ENCODE data around the gene SYNE2.
"Not testable (repeated sequence)": the region's sequence is repeated elsewhere in the genome, so short reads cannot be mapped to it uniquely, and the experiment has no call there.

SYNE2 gene

GRCh38 chr14:64170181-64170580 is 317.4 kb downstream of the SYNE2 start:
- H3K27ac ChIP-seq, result no peak overlapping the region
- no peaks in the 10 kb centered on the region for H3K4me1 ChIP-seq (ENCODE audit: control insufficient read depth in 1 of 2, insufficient read depth in 1 of 2, low read depth in 1 of 2, low read length in 1 of 2)
- no peaks in the 10 kb centered on the region for H3K27me3 ChIP-seq
- peaks cover 89% of the 10 kb centered on the region for H3K36me3 ChIP-seq
- H3K4me3 ChIP-seq (ENCODE audit: low read depth in 1 of 2, low read length in 1 of 2), result no peak overlapping the region
- no peak for TF ChIP-seq CTCF (IDR thresholded peaks at IDR 0.05)
- H3K9me3 ChIP-seq, result peaks cover 3% of the 10 kb centered on the region

- Histone ChIP-seq H3K4me3 (ENCODE audit: low read depth in 1 of 2, low read length in 1 of 2) (no peak overlapping the region), H3K36me3 (peaks cover 75% of the 10 kb centered on the region), H3K9me3 (no peaks in the 10 kb centered on the region), H3K27me3 (no peaks in the 10 kb centered on the region), H3K27ac (no peak overlapping the region), H3K4me1 (ENCODE audit: control insufficient read depth in 1 of 2, insufficient read depth in 1 of 2, low read depth in 1 of 2, low read length in 1 of 2) (no peaks in the 10 kb centered on the region)
- no peak for TF ChIP-seq CTCF (IDR thresholded peaks at IDR 0.05)
Observed at GRCh38 chr14:64174922-64175782, 322.3 kb downstream of the SYNE2 start.

GRCh38 chr14:64176330-64176729 is 323.5 kb downstream of the SYNE2 start:
- H3K9me3 ChIP-seq, result no peaks in the 10 kb centered on the region
- TF ChIP-seq CTCF (IDR thresholded peaks at IDR 0.05), result no peak
- no peak overlapping the region for H3K4me3 ChIP-seq (ENCODE audit: low read depth in 1 of 2, low read length in 1 of 2)
- H3K27ac ChIP-seq, result no peak overlapping the region
- peaks cover 71% of the 10 kb centered on the region for H3K36me3 ChIP-seq
- H3K27me3 ChIP-seq, result no peaks in the 10 kb centered on the region
- H3K4me1 ChIP-seq (ENCODE audit: control insufficient read depth in 1 of 2, insufficient read depth in 1 of 2, low read depth in 1 of 2, low read length in 1 of 2), result no peaks in the 10 kb centered on the region

GRCh38 chr14:64178814-64179213 is 326.0 kb downstream of the SYNE2 start:
- TF ChIP-seq CTCF (IDR thresholded peaks at IDR 0.05), result no peak
- no peaks in the 10 kb centered on the region for H3K27me3 ChIP-seq
- H3K36me3 ChIP-seq, result peaks cover 58% of the 10 kb centered on the region
- no peaks in the 10 kb centered on the region for H3K4me1 ChIP-seq (ENCODE audit: control insufficient read depth in 1 of 2, insufficient read depth in 1 of 2, low read depth in 1 of 2, low read length in 1 of 2)
- no peaks in the 10 kb centered on the region for H3K9me3 ChIP-seq
- H3K27ac ChIP-seq, result no peak overlapping the region
- H3K4me3 ChIP-seq (ENCODE audit: low read depth in 1 of 2, low read length in 1 of 2), result no peak overlapping the region

GRCh38 chr14:64182908-64183307 is 330.1 kb downstream of the SYNE2 start:
- not testable (repeated sequence) for H3K4me1 ChIP-seq (ENCODE audit: control insufficient read depth in 1 of 2, insufficient read depth in 1 of 2, low read depth in 1 of 2, low read length in 1 of 2); H3K9me3 ChIP-seq; H3K4me3 ChIP-seq (ENCODE audit: low read depth in 1 of 2, low read length in 1 of 2); H3K27ac ChIP-seq; H3K27me3 ChIP-seq
- peaks cover 51% of the 10 kb centered on the region for H3K36me3 ChIP-seq

GRCh38 chr14:64184103-64184729 is 331.4 kb downstream of the SYNE2 start:
- Histone ChIP-seq H3K4me3 (ENCODE audit: low read depth in 1 of 2, low read length in 1 of 2) (no peak overlapping the region), H3K36me3 (peaks cover 55% of the 10 kb centered on the region), H3K27ac (no peak overlapping the region), H3K27me3 (no peaks in the 10 kb centered on the region), H3K9me3 (no peaks in the 10 kb centered on the region), H3K4me1 (ENCODE audit: control insufficient read depth in 1 of 2, insufficient read depth in 1 of 2, low read depth in 1 of 2, low read length in 1 of 2) (no peaks in the 10 kb centered on the region)
- TF ChIP-seq CTCF (IDR thresholded peaks at IDR 0.05), result no peak
